ENCODE data around the gene SKP1.
"Not testable (repeated sequence)": the region's sequence is repeated elsewhere in the genome, so short reads cannot be mapped to it uniquely, and the experiment has no call there.

Gene SKP1

GRCh38 chr5:134177369-134178095, 782 bp upstream of the SKP1 start:
- no peak for DNase-seq (ENCODE audit: low read depth in 2 of 2)

- peak in 1 of 2 donors; percentile 6 for DNase-seq (ENCODE audit: low read depth in 2 of 2)
Measured at GRCh38 chr5:134175921-134176510, 734 bp downstream of the SKP1 start.

- DNase-seq (ENCODE audit: low read depth in 2 of 2) = no peak
Measured at GRCh38 chr5:134174841-134175839, 1.6 kb downstream of the SKP1 start.

GRCh38 chr5:134171972-134172371, 4.8 kb downstream of the SKP1 start:
- DNase-seq (ENCODE audit: low read depth in 2 of 2) = no peak

GRCh38 chr5:134162592-134162991, 14.2 kb downstream of the SKP1 start:
- DNase-seq (ENCODE audit: low read depth in 2 of 2) = no peak

- no peak for DNase-seq (ENCODE audit: low read depth in 2 of 2)
Measured at GRCh38 chr5:134161513-134162395, 15.0 kb downstream of the SKP1 start.

- DNase-seq (ENCODE audit: low read depth in 2 of 2) = no peak
Measured at GRCh38 chr5:134153657-134154056, 23.1 kb downstream of the SKP1 start.

GRCh38 chr5:134153241-134153640, 23.5 kb downstream of the SKP1 start:
- DNase-seq (ENCODE audit: low read depth in 2 of 2) = no peak

- not testable (repeated sequence) for DNase-seq (ENCODE audit: low read depth in 2 of 2)
Measured at GRCh38 chr5:134152173-134152832, 24.4 kb downstream of the SKP1 start.

GRCh38 chr5:134151723-134152122, 25.0 kb downstream of the SKP1 start:
- no peak for DNase-seq (ENCODE audit: low read depth in 2 of 2)

- no peak for DNase-seq (ENCODE audit: low read depth in 2 of 2)
Measured at GRCh38 chr5:134149571-134150303, 27.0 kb downstream of the SKP1 start.

GRCh38 chr5:134148986-134149539, 27.7 kb downstream of the SKP1 start:
- DNase-seq (ENCODE audit: low read depth in 2 of 2) = no peak

- DNase-seq (ENCODE audit: low read depth in 2 of 2) = no peak
Measured at GRCh38 chr5:134148316-134148715, 28.4 kb downstream of the SKP1 start.

- DNase-seq (ENCODE audit: low read depth in 2 of 2) = no peak
Measured at GRCh38 chr5:134146651-134147518, 29.9 kb downstream of the SKP1 start.

- peak; percentile 81 to 85 for DNase-seq (ENCODE audit: low read depth in 2 of 2)
Measured at GRCh38 chr5:134145779-134146581, 30.8 kb downstream of the SKP1 start.

GRCh38 chr5:134145041-134145757, 31.6 kb downstream of the SKP1 start:
- DNase-seq (ENCODE audit: low read depth in 2 of 2) = no peak

Measured in activated CD4-positive, alpha-beta T cell treated with anti-CD3 and anti-CD28 coated beads for 24 hours (primary cell).